SU-DHL-6 (cell line): ENCODE data around the gene BEND6.

Experiments used
- H2AFZ ChIP-seq: fragments of 200-600 bp; sonication (generic); 2 replicates; pipeline ENCODE4 v1.6.1; 2014; ENCODE audit warnings: low read depth, mild to moderate bottlenecking, moderate library complexity, mixed read lengths, antibody characterized with exemption, low read length; ENCODE audit not compliant: severe bottlenecking
- H3F3A ChIP-seq: fragments of 200-600 bp; shearing (Covaris generic); 2 replicates; pipeline ENCODE4 v1.6.0; 2016; ENCODE audit warnings: antibody characterized with exemption, mild to moderate bottlenecking; ENCODE audit not compliant: insufficient read depth
- H3K27ac ChIP-seq: fragments of 200-600 bp; sonication (generic); 2 replicates; pipeline ENCODE4 v1.5.1; 2016; ENCODE audit warnings: low read depth, mild to moderate bottlenecking, low read length, moderate library complexity, mixed read lengths
- H3K27me3 ChIP-seq: fragments of 200-600 bp; sonication (generic), shearing (Covaris generic); 2 replicates; pipeline ENCODE4 v1.6.0; 2014; ENCODE audit warnings: mild to moderate bottlenecking, low read length
- H3K36me3 ChIP-seq: fragments of 200-600 bp; sonication (generic); 2 replicates; pipeline ENCODE4 v1.6.1; 2014; ENCODE audit warnings: mild to moderate bottlenecking, low read length, mixed read lengths
- H3K4me2 ChIP-seq: fragments of 300-600, 200-600 bp; shearing (Covaris generic), sonication (generic); 2 replicates; pipeline ENCODE4 v1.6.0; 2014; ENCODE audit warnings: low read length, low read depth, mild to moderate bottlenecking; ENCODE audit not compliant: poor library complexity, severe bottlenecking
- H3K4me3 ChIP-seq: fragments of 200-600 bp; sonication (generic); 2 replicates; pipeline ENCODE4 v1.5.1; 2014; ENCODE audit warnings: antibody characterized with exemption, low read length, mild to moderate bottlenecking, mixed read lengths; ENCODE audit not compliant: insufficient read depth, poor library complexity, severe bottlenecking
- H3K79me2 ChIP-seq: fragments of 200-600 bp; sonication (generic); 2 replicates; pipeline ENCODE4 v1.6.1; 2014; ENCODE audit warnings: mild to moderate bottlenecking, low read length, moderate library complexity; ENCODE audit not compliant: insufficient read depth
- H3K9ac ChIP-seq: fragments of 200-600 bp; sonication (generic); 2 replicates; pipeline ENCODE4 v1.7.0; 2014; ENCODE audit warnings: mild to moderate bottlenecking, low read length
- H3K9me2 ChIP-seq: fragments of 200-600 bp; sonication (generic); replicated peaks from 2 replicates; pipeline ENCODE4 v1.6.1; 2014; ENCODE audit warnings: low read length; ENCODE audit not compliant: insufficient read depth
- H3K9me3 ChIP-seq: fragments of 200-600 bp; sonication (generic); 2 replicates; pipeline ENCODE4 v1.6.1; 2014; ENCODE audit warnings: low read length, mixed read lengths; ENCODE audit not compliant: insufficient read depth
- H4K20me1 ChIP-seq: fragments of 200-600 bp; sonication (generic); 2 replicates; pipeline ENCODE4 v1.6.1; 2014; ENCODE audit warnings: low read depth, mild to moderate bottlenecking, antibody characterized with exemption, low read length, moderate library complexity, mixed read lengths
- CTCF ChIP-seq: fragments of 200-600 bp; sonication (generic); IDR thresholded peaks from one replicate; pipeline ENCODE4 v1.5.1; 2017; ENCODE audit warnings: antibody characterized with exemption, mild to moderate bottlenecking, low read length, moderate library complexity; ENCODE audit not compliant: insufficient read depth, poor library complexity, severe bottlenecking
- EZH2phosphoT487 ChIP-seq: fragments of 200-600 bp; sonication (generic), shearing (Covaris generic); conservative IDR thresholded peaks from 2 replicates; pipeline ENCODE4 v1.6.1; 2018; ENCODE audit warnings: mild to moderate bottlenecking, antibody characterized with exemption, low read length, moderate library complexity, mixed read lengths

Gene BEND6

GRCh38 chr6:56986611-56987010 is 31.7 kb downstream of the BEND6 start:
- Histone ChIP-seq H3K4me2 (no peak overlapping the region), H3K9me3 (no peaks in the 10 kb centered on the region), H3K9ac (no peak overlapping the region), H3K27ac (no peak overlapping the region), H2AFZ (no peak overlapping the region), H3K27me3 (no peaks in the 10 kb centered on the region), H3K79me2 (no peaks in the 10 kb centered on the region), H3K36me3 (no peaks in the 10 kb centered on the region), H3K9me2 (no peaks in the 10 kb centered on the region), H3K4me3 (no peak overlapping the region), H4K20me1 (no peaks in the 10 kb centered on the region), H3F3A (no peaks in the 10 kb centered on the region)
- TF ChIP-seq CTCF (no peak), EZH2phosphoT487 (no peak)

GRCh38 chr6:56988145-56988544 is 33.2 kb downstream of the BEND6 start:
- TF ChIP-seq EZH2phosphoT487 (no peak), CTCF (no peak)
- no peaks in the 10 kb centered on the region for H3K9me3 ChIP-seq
- no peaks in the 10 kb centered on the region for H3K79me2 ChIP-seq
- no peak overlapping the region for H3K4me3 ChIP-seq
- no peak overlapping the region for H3K27ac ChIP-seq
- H3K36me3 ChIP-seq = no peaks in the 10 kb centered on the region
- H3K9me2 ChIP-seq = no peaks in the 10 kb centered on the region
- no peak overlapping the region for H3K4me2 ChIP-seq
- no peak overlapping the region for H2AFZ ChIP-seq
- H3F3A ChIP-seq = no peaks in the 10 kb centered on the region
- no peaks in the 10 kb centered on the region for H3K27me3 ChIP-seq
- no peaks in the 10 kb centered on the region for H4K20me1 ChIP-seq
- H3K9ac ChIP-seq = no peak overlapping the region

GRCh38 chr6:56992036-56992435 is 37.1 kb downstream of the BEND6 start:
- H3K9me3 ChIP-seq = no peaks in the 10 kb centered on the region
- no peaks in the 10 kb centered on the region for H3F3A ChIP-seq
- H3K9me2 ChIP-seq = no peaks in the 10 kb centered on the region
- no peak overlapping the region for H3K4me2 ChIP-seq
- no peak overlapping the region for H2AFZ ChIP-seq
- no peaks in the 10 kb centered on the region for H3K36me3 ChIP-seq
- H4K20me1 ChIP-seq = no peaks in the 10 kb centered on the region
- no peaks in the 10 kb centered on the region for H3K79me2 ChIP-seq
- H3K9ac ChIP-seq = no peak overlapping the region
- H3K27ac ChIP-seq = no peak overlapping the region
- H3K4me3 ChIP-seq = no peak overlapping the region
- no peaks in the 10 kb centered on the region for H3K27me3 ChIP-seq
- TF ChIP-seq EZH2phosphoT487 (no peak), CTCF (no peak)

GRCh38 chr6:56992703-56993102 is 37.8 kb downstream of the BEND6 start:
- Histone ChIP-seq H3K27ac (no peak overlapping the region), H2AFZ (no peak overlapping the region), H3K9ac (no peak overlapping the region), H3K27me3 (no peaks in the 10 kb centered on the region), H3K9me3 (no peaks in the 10 kb centered on the region), H3F3A (no peaks in the 10 kb centered on the region), H3K4me2 (no peak overlapping the region), H3K79me2 (no peaks in the 10 kb centered on the region), H3K9me2 (no peaks in the 10 kb centered on the region), H4K20me1 (no peaks in the 10 kb centered on the region), H3K36me3 (no peaks in the 10 kb centered on the region), H3K4me3 (no peak overlapping the region)
- TF ChIP-seq CTCF = no peak
- no peak for TF ChIP-seq EZH2phosphoT487
